ENCODE results near the gene HMGB4.

- TF ChIP-seq CTCF (IDR thresholded peaks at IDR 0.05) = no peak
- TF ChIP-seq POLR2A (IDR thresholded peaks at IDR 0.05) = no peak
Measured at GRCh38 chr1:33852711-33853110, 11.2 kb upstream of the HMGB4 start.

Measured in esophagus squamous epithelium (tissue), 4 donors.